ENCODE results near the gene FAM180A.
"Not testable (repeated sequence)": the region's sequence is repeated elsewhere in the genome, so short reads cannot be mapped to it uniquely, and the experiment has no call there.

FAM180A gene

DNA sequence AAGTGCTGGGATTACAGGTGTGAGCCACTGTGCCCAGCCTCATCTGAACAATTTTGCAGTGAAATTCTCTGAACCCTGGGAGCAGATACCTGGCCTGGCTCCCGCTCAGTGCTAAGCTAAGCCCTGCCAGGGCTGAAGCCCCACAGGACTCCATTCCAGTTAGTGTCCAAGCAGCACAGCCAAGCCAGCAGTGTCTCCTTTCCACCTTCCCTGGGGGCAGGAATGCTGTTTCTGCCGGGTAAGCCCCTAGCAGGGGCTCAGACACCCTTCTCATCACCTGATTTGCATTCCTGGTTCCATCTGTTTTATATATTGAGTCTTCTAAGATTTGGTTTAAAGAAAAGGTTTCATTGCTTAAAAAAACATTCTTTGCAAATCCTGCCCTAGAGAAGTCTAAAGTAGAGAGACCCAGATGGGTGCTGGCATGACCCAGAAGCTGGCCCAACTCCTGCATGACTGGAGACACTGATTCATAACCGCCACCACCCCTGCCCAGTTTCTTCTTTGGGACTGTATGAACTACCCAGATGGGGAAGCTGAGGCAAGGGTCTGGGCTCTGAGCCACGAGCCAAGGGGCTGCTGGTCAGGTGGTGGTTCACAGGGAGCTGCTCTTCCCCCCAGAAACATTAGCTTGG lies 34.7 kb downstream of the FAM180A start:
- no peak for DNase-seq (ENCODE audit: low read depth in 2 of 2)

DNA sequence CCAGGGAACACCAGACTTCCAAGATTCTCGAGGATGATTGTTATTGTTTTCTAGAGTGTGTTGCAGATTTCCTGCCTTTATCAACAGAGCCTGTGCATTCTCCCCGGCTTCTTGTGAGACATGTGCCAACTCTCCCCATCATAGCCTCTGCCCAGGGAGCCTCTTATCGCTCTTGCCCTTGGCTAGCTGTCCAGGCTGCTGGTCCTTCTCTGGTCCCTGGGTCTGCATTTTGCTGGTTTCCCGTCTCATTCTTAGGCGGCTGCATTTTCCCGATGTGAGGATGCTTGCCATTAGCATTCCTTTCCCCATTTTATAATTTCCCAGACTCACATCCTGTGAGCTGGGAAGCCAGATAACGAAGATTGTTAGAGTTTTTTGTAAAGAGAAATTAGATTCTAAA lies 35.8 kb downstream of the FAM180A start:
- no peak for DNase-seq (ENCODE audit: low read depth in 2 of 2)

GRCh38 chr7:135712182-135712782 lies 36.3 kb downstream of the FAM180A start:
- DNase-seq (ENCODE audit: low read depth in 2 of 2): no peak

- DNase-seq (ENCODE audit: low read depth in 2 of 2): no peak
Measured at GRCh38 chr7:135711139-135711469, 37.5 kb downstream of the FAM180A start.

GRCh38 chr7:135710417-135711138 lies 38.0 kb downstream of the FAM180A start:
- no peak for DNase-seq (ENCODE audit: low read depth in 2 of 2)

- no peak for DNase-seq (ENCODE audit: low read depth in 2 of 2)
Measured at GRCh38 chr7:135709508-135709907, 39.1 kb downstream of the FAM180A start.

GRCh38 chr7:135708041-135708440 lies 40.6 kb downstream of the FAM180A start:
- DNase-seq (ENCODE audit: low read depth in 2 of 2): no peak

DNA sequence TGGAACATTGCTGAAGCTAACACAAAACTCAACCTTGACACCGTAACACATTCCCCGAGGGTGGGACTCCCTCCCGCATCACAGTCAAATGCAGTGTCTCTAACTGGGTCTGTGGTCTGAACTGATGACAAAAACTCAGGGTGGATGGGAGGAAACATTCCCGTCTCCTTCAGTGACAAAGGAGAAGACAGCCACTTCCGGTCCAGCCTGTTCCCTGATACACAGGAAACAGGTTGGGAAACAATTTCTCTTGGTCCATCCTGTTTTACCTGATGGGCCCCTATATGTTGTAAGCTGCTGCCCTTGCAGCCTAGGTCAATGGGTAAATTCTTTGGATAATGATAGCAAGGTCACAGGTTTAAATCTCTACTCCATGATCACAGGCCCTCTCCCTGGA lies 41.0 kb downstream of the FAM180A start:
- DNase-seq (ENCODE audit: low read depth in 2 of 2): no peak

DNA sequence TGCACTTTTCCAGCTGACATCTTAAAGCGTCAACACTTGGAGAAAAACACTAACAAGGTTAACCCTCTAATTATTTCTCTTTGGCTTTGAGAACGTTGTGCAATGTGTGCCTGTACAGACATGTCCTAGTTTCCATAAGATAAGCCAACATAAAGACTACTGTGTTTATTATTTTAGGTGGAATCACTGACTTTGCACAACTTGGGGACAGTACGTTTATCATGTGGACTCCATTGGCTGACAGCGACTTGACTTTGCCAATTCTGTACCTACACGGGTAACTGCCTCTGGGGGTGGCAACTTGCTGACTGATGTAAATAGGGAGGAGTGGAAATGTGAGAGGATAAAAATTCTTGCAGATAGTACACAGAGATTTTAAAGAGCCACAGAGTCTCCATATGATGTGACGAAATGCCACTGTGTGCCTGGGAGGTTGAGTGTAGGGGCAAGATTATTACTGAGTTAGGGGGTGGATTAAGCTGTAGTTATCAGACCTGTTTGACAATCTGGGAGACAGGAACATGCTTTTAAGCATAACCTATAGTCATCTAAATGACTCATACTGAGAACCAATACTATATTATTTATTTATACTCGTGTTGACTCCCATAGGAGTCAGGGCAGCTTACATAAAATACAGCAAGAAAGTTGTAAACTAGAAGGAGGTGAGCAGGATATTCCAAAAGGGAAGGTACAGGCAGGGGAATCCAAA lies 41.6 kb downstream of the FAM180A start:
- no peak for DNase-seq (ENCODE audit: low read depth in 2 of 2)

GRCh38 chr7:135706038-135706742 lies 42.4 kb downstream of the FAM180A start:
- no peak for DNase-seq (ENCODE audit: low read depth in 2 of 2)

DNA sequence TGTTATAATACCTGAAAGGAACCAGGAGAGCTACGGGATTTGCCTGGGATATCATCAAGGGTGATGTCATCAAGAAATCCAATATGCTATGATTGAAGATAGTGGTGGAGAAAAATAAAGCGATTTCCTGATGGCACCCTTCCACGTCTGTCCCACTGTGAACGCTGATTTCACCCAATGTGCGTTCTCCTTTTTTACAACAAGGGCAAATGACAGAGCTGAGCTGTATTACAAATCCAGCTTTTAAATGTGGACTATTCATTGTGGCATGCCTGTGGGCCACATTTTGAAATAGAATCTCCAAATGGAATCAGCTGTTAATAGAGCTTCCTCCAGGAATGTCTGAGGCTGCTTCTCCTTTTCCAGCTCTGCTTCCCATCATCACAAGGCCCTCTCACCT lies 43.9 kb downstream of the FAM180A start:
- no peak for DNase-seq (ENCODE audit: low read depth in 2 of 2)

DNA sequence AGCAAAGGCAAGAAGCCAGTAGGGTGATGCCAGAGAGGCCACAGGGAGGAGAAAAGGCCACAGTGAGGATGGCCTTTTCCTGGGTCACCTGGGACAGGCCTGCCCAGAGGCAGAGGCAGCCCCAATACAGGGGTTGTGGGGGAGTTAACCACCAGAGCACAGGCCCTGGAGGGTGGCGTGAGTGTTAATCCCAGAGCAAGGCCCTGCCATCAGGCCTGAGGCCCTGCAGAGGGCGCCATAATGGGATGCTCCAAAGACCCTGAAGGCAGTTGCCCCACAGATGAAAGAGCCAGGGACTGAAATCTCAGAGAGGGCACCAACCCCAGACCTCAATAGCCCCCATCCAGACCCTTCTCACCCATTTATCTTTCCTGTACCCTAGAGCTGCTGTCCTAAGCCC lies 44.5 kb downstream of the FAM180A start:
- DNase-seq (ENCODE audit: low read depth in 2 of 2): no peak

DNA sequence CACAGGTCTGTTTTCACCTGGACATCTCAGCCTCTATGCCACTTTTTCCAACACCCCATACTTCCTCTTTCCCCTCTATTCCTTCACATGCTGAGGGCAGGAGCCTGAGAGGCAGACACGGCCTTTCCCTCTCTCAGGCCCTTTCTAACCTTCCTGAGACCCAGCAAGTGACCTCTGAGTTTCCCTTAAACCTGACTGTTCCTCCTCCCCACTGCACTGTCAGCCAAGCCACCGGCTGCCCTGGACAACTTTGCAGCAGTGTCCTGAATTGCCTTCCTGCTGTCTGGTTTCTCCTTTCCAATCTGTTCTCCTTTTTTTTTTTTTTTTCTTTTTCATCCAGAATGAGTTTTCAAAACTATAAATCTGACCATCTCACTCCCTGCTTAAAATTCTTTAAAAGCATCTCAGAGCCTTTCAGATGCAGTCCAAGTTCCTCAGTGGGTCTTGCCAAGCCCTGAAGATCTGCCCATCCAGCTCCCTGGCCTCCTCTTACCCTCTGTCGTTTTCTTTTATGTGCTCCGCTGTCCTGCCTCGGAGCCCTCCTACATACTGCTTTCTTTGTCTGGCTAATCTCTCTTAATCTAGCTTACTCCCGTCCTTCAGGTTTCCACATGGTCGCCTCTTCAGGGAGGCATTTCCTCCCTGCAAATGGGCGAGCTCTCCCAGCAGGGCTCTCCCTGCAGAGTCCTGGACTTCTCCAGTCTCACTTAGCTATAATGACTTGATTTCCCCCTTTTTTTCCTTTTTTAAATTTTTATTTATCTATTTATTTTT lies 51.1 kb downstream of the FAM180A start:
- DNase-seq (ENCODE audit: low read depth in 2 of 2): no peak

DNA sequence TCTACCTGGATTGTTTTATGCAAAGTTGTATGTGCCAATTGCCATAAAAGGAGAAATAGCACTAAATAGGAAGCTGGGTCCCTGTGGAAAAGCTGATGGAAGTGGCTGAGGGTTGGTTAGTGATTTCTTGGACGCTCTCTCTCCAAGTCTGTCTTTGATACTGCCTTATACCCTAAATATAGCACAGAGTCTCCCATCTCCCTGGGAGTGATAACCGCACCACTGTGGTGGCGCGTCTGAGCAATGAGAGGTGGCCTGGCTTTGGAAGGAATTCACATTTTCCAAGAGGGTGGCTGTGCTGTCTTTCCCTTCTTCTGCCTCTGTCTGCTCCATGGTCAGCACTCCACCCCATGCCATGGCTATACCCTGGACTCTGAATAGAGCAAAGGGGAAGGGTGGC lies 55.1 kb downstream of the FAM180A start:
- DNase-seq (ENCODE audit: low read depth in 2 of 2): no peak

- DNase-seq (ENCODE audit: low read depth in 2 of 2): not testable (repeated sequence)
Measured at GRCh38 chr7:135692606-135693005, 56.0 kb downstream of the FAM180A start.

DNA sequence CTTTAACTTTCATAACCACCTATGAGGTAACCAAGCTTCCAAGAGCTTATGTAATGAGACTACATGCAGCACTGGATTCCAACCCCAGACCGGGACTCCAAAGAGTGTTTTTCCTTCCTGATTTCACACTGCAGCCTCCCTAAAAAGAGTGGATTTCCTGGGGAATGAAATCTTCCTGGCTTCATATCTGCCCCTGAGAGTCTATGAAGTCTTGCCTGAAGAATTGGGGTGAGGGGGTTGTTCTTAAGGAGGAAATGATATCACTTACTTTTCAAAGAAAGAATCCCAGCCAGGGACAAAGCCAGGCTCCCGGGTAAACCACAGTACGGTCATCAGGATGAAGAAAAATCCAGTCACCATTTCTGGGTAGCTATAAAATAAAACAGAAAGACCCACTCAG lies 56.6 kb downstream of the FAM180A start:
- DNase-seq (ENCODE audit: low read depth in 2 of 2): no peak

DNA sequence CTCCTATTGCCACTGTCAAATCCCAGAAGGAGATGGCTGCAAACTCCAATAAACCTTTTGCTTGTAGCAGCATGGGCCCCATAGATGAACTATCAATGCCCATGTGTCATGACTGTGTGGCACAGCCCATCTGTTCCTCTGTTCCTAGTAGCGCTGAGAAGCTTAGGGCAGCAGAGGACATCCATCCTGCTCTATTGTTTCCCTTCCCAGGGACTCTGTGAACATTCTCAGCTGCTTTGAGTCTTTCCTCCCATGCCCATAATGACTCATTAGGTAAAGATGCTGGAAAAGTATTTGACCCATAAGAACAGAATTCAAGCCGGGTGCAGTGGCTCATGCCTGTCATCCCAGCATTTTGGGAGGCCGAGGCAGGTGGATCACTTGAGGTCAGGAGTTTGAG lies 58.0 kb downstream of the FAM180A start:
- no peak for DNase-seq (ENCODE audit: low read depth in 2 of 2)

DNA sequence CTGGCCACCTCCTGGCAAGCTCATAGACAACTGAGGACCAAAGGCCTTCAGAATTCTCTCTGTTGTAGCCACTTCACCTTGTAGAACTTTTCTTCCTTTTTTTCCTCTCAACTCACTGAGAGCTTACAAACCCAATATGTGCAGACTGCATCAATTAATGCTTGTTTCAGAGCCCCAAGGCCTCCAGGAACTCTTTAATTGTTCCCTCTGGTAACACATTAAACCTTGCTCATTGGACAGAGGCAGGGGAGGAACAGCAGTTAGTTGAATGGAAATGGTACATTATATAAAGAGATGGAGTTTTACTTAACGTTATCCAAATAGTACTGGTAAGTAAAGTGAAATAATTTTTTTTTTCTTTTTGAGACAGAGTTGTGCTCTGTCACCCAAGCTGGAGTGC lies 61.1 kb downstream of the FAM180A start:
- no peak for DNase-seq (ENCODE audit: low read depth in 2 of 2)

- DNase-seq (ENCODE audit: low read depth in 2 of 2): no peak
Measured at GRCh38 chr7:135685306-135686084, 63.1 kb downstream of the FAM180A start.

DNA sequence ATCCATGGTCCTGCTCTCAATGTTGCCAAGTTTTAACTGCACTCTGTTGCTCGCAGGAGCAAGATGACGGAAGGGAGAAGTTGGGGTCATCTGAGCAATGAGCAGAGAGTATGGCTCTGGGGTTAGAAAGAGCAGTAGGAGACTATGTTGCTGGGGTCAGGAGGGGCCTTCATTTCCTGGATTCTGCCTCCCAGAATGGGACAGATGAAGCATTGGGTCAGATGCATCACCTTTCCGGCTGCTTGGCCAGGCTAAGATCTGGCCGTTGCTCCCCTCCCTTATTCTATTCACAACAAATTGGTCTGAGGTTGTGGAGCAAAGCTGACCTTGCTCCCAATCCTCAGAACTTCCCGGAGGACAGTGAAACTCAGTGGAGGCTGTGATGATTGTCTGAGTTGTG lies 63.9 kb downstream of the FAM180A start:
- DNase-seq (ENCODE audit: low read depth in 2 of 2): no peak

GRCh38 chr7:135684136-135684535 lies 64.5 kb downstream of the FAM180A start:
- DNase-seq (ENCODE audit: low read depth in 2 of 2): no peak

Data from stimulated activated CD8-positive, alpha-beta memory T cell treated with anti-CD3 and anti-CD28 coated beads, Interleukin-15, amount 100 ng/mL, for 48 hours (primary cell).